Neural cell (in vitro differentiated cells): Measurements from ENCODE around the gene WDR4. TPM values are rescaled to one million over a fixed set of nuclear protein-coding genes. Genes with fewer than 3 reads are reported as not detected.

Experiments used
- H2AFZ ChIP-seq: fragments of 200-600, 300-800 bp; sonication (generic), shearing (Covaris generic); 2 replicates; pipeline ENCODE4 v1.6.0; 2014; ENCODE audit warnings: low read depth, mild to moderate bottlenecking, antibody characterized with exemption, low read length, moderate library complexity
- H3F3A ChIP-seq: fragments of 200-600 bp; shearing (Covaris generic); 2 replicates; pipeline ENCODE4 v1.6.1; 2016; ENCODE audit warnings: mild to moderate bottlenecking, moderate library complexity, mixed read lengths, antibody characterized with exemption, low read length; ENCODE audit not compliant: insufficient read depth, poor library complexity, severe bottlenecking
- H3K27ac ChIP-seq: fragments of 200-600, 300-800 bp; sonication (generic), shearing (Covaris generic); 2 replicates; pipeline ENCODE4 v1.5.1; 2014; ENCODE audit warnings: mild to moderate bottlenecking, low read length, moderate library complexity
- H3K27me3 ChIP-seq: fragments of 300-800, 200-600 bp; sonication (generic), shearing (Covaris generic); 2 replicates; pipeline ENCODE4 v1.6.0; 2014; ENCODE audit warnings: mild to moderate bottlenecking, low read depth, low read length, moderate library complexity; ENCODE audit not compliant: insufficient read depth
- H3K36me3 ChIP-seq: fragments of 300-800, 200-600 bp; sonication (generic), shearing (Covaris generic); 2 replicates; pipeline ENCODE4 v1.5.1; 2014; ENCODE audit warnings: mild to moderate bottlenecking, antibody characterized with exemption, low read length, moderate library complexity; ENCODE audit not compliant: insufficient read depth
- H3K4me2 ChIP-seq: fragments of 300-800, 200-600 bp; sonication (generic), shearing (Covaris generic); 2 replicates; pipeline ENCODE4 v1.6.0; 2014; ENCODE audit warnings: mild to moderate bottlenecking, low read length
- H3K4me3 ChIP-seq: fragments of 300-800, 200-600 bp; sonication (generic), shearing (Covaris generic); 2 replicates; pipeline ENCODE4 v1.5.1; 2014; ENCODE audit warnings: mild to moderate bottlenecking, low read length, moderate library complexity
- H3K79me2 ChIP-seq: fragments of 200-600 bp; shearing (Covaris generic); replicated peaks from 2 replicates; pipeline ENCODE4 v1.6.0; 2014; ENCODE audit warnings: mild to moderate bottlenecking, low read length, moderate library complexity; ENCODE audit not compliant: insufficient read depth
- H3K9ac ChIP-seq: fragments of 300-800, 200-600 bp; sonication (generic), shearing (Covaris generic); 2 replicates; pipeline ENCODE4 v1.6.1; 2016; ENCODE audit warnings: mild to moderate bottlenecking, low read length, mixed read lengths
- H3K9me2 ChIP-seq: fragments of 200-600 bp; shearing (Covaris generic); 2 replicates; pipeline ENCODE4 v1.6.1; 2016; ENCODE audit warnings: mild to moderate bottlenecking, low read length, mixed read lengths; ENCODE audit not compliant: insufficient read depth
- H3K9me3 ChIP-seq: fragments of 200-600, 300-800 bp; sonication (generic), shearing (Covaris generic); 2 replicates; pipeline ENCODE4 v1.6.1; 2016; ENCODE audit warnings: mild to moderate bottlenecking, mixed run types, low read length, moderate library complexity, mixed read lengths
- H4K20me1 ChIP-seq: fragments of 200-600 bp; shearing (Covaris generic); 2 replicates; pipeline ENCODE4 v1.6.1; 2016; ENCODE audit warnings: mild to moderate bottlenecking, mixed run types; ENCODE audit not compliant: insufficient read depth
- EP300 ChIP-seq: fragments of 450-650 bp; conservative IDR thresholded peaks from 2 replicates; pipeline ENCODE4 v1.6.1; 2014; ENCODE audit warnings: antibody characterized with exemption, mild to moderate bottlenecking, moderate library complexity; ENCODE audit not compliant: poor library complexity, severe bottlenecking
- EZH2 ChIP-seq: fragments of 200-600, 300-800 bp; shearing (Covaris generic), sonication (generic); IDR thresholded peaks from 2 replicates; pipeline ENCODE4 v1.6.1; 2014; ENCODE audit warnings: antibody characterized with exemption, low read length, borderline replicate concordance, mild to moderate bottlenecking; ENCODE audit not compliant: insufficient read depth, poor library complexity, severe bottlenecking
- MXI1 ChIP-seq: fragments of 450-650 bp; conservative IDR thresholded peaks from 2 replicates; pipeline ENCODE4 v1.6.1; 2014; ENCODE audit warnings: antibody characterized with exemption, mild to moderate bottlenecking; ENCODE audit not compliant: poor library complexity, severe bottlenecking
- POLR2AphosphoS5 ChIP-seq: IDR thresholded peaks from 2 replicates; pipeline ENCODE4 v1.6.1; 2012
- RAD21 ChIP-seq: fragments of 450-650 bp; conservative IDR thresholded peaks from 2 replicates; pipeline ENCODE4 v1.6.1; 2014; ENCODE audit warnings: antibody characterized with exemption, mild to moderate bottlenecking, moderate library complexity
- SMC3 ChIP-seq: fragments of 450-650 bp; conservative IDR thresholded peaks from 2 replicates; pipeline ENCODE4 v1.6.1; 2014; ENCODE audit warnings: antibody characterized with exemption, mild to moderate bottlenecking, moderate library complexity; ENCODE audit not compliant: poor library complexity
- TAF1 ChIP-seq: IDR thresholded peaks from 2 replicates; pipeline ENCODE4 v1.6.1; 2012; ENCODE audit warnings: low read depth
- polyA plus RNA-seq: library from polyadenylated mRNA; depleted of rRNA; stranded (reverse); fragments of >200 nt; gene quantifications from 2 replicates; pipeline ENCODE4 v1.2.3, GENCODE V29; 2014
- TF ChIP-seq, protein P1 (sequence below): fragments of 450-650 bp; IDR thresholded peaks from 2 replicates; pipeline ENCODE4 v1.5.1; 2014; ENCODE audit warnings: antibody characterized with exemption, mild to moderate bottlenecking, moderate library complexity; ENCODE audit not compliant: poor library complexity, severe bottlenecking
- TF ChIP-seq, protein P2 (sequence below): IDR thresholded peaks from 2 replicates; pipeline ENCODE4 v1.6.1; 2012; ENCODE audit warnings: borderline replicate concordance

The WDR4 gene
- polyA plus RNA-seq, 1 donor from 2014 or later = 9.2 TPM

DNA sequence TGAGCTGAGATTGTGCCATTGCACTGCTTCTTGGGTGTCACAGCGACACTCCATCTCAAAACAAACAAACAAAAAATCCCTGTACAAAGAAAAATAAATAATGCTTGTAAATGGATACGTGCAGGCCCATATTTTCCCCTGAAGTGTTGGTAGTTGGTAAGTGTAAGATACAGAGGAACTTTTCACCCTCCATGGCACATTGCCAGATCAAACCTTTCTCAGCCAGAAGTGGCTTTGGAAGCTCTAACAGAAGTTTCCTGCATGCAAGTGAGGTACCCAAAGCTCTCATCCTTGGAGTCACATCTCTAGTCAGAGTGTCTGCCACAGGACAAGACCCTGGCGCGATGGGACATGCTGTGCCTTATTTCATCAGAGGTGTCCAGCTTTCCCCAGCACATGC lies 21.1 kb upstream of the WDR4 start:
- no peaks in the 10 kb centered on the region for H3K79me2 ChIP-seq
- H3F3A ChIP-seq = no peaks in the 10 kb centered on the region
- H3K4me2 ChIP-seq = no peak overlapping the region
- no peak overlapping the region for H3K27ac ChIP-seq
- H4K20me1 ChIP-seq = no peaks in the 10 kb centered on the region
- H3K36me3 ChIP-seq = no peaks in the 10 kb centered on the region
- no peaks in the 10 kb centered on the region for H3K9me3 ChIP-seq
- TF ChIP-seq TAF1 (no peak), EZH2 (no peak), SMC3 (no peak), EP300 (no peak), POLR2AphosphoS5 (no peak), MXI1 (no peak), RAD21 (no peak)
- TF ChIP-seq, protein P1, sequence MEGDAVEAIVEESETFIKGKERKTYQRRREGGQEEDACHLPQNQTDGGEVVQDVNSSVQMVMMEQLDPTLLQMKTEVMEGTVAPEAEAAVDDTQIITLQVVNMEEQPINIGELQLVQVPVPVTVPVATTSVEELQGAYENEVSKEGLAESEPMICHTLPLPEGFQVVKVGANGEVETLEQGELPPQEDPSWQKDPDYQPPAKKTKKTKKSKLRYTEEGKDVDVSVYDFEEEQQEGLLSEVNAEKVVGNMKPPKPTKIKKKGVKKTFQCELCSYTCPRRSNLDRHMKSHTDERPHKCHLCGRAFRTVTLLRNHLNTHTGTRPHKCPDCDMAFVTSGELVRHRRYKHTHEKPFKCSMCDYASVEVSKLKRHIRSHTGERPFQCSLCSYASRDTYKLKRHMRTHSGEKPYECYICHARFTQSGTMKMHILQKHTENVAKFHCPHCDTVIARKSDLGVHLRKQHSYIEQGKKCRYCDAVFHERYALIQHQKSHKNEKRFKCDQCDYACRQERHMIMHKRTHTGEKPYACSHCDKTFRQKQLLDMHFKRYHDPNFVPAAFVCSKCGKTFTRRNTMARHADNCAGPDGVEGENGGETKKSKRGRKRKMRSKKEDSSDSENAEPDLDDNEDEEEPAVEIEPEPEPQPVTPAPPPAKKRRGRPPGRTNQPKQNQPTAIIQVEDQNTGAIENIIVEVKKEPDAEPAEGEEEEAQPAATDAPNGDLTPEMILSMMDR = no peak
- TF ChIP-seq, protein P2, sequence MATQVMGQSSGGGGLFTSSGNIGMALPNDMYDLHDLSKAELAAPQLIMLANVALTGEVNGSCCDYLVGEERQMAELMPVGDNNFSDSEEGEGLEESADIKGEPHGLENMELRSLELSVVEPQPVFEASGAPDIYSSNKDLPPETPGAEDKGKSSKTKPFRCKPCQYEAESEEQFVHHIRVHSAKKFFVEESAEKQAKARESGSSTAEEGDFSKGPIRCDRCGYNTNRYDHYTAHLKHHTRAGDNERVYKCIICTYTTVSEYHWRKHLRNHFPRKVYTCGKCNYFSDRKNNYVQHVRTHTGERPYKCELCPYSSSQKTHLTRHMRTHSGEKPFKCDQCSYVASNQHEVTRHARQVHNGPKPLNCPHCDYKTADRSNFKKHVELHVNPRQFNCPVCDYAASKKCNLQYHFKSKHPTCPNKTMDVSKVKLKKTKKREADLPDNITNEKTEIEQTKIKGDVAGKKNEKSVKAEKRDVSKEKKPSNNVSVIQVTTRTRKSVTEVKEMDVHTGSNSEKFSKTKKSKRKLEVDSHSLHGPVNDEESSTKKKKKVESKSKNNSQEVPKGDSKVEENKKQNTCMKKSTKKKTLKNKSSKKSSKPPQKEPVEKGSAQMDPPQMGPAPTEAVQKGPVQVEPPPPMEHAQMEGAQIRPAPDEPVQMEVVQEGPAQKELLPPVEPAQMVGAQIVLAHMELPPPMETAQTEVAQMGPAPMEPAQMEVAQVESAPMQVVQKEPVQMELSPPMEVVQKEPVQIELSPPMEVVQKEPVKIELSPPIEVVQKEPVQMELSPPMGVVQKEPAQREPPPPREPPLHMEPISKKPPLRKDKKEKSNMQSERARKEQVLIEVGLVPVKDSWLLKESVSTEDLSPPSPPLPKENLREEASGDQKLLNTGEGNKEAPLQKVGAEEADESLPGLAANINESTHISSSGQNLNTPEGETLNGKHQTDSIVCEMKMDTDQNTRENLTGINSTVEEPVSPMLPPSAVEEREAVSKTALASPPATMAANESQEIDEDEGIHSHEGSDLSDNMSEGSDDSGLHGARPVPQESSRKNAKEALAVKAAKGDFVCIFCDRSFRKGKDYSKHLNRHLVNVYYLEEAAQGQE = no peak
- H3K4me3 ChIP-seq = no peak overlapping the region
- no peaks in the 10 kb centered on the region for H3K27me3 ChIP-seq
- no peaks in the 10 kb centered on the region for H3K9me2 ChIP-seq
- no peak overlapping the region for H3K9ac ChIP-seq
- no peak overlapping the region for H2AFZ ChIP-seq

DNA sequence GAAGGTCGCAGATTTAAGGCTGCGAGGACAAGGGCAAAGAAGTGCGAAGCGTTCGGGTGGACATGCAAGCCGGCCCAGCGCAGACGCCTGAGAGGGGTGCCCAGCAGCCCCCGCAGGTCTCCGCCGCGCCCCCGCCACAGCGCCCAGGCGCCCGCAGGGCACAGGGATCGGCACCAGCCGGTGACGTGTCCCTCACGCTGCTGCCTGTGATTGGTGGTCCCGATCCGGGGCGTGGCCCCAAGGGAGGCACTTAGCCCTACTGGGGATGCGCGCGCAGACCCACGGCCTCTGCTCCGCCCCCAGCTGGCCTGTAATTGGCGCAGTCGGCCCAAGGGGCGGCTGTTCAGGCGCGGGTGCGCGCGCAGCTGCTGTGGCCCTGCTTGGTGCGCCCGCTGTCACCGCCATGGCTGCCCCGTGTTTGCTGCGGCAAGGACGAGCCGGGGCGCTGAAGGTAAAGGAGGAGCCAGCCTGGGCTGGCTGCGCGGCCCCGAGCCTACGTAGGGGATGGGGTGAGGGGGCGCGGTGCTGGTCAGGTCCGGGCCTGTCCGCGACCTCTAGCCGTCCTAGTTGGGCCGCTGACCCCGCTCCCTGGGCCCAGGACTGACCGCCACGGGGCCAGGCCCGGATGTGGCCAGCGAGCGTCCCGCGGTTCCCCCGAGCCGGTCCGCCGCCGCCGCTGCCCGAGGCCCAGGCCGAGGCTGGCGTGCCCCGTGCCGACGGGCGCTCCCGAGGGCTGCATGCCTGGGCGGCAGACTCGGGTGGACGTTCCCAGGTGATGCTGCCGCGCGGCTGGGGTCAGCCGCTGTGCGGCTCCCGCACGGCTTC lies 13.8 kb upstream of the WDR4 start, which contains the start of gene NDUFV3:
NDUFV3 (plus strand) TSS at position 379 of the 825 bp plus-strand sequence; CDS start at position 404, 25 bp downstream.
- H3K9me2 ChIP-seq = no peaks in the 10 kb centered on the region
- no peaks in the 10 kb centered on the region for H3K9me3 ChIP-seq
- H3K4me3 ChIP-seq = peak within 1 kb of the TSS; percentile 91
- H3K27me3 ChIP-seq = no peaks in the 10 kb centered on the region
- H3K27ac ChIP-seq = peak within 1 kb of the TSS; percentile 95
- TF ChIP-seq, protein P1 = no peak
- no peak for TF ChIP-seq EZH2
- TF ChIP-seq EP300 = peak; percentile 16
- no peak for TF ChIP-seq RAD21
- peak; percentile 96 for TF ChIP-seq POLR2AphosphoS5
- peak; percentile 87 for TF ChIP-seq MXI1
- TF ChIP-seq, protein P2 = peak; percentile 91
- no peak for TF ChIP-seq SMC3
- TF ChIP-seq TAF1 = peak; percentile 95
- H3K4me2 ChIP-seq = peak within 1 kb of the TSS; percentile 80
- H3K79me2 ChIP-seq = peaks cover 4% of the 10 kb centered on the region
- peak within 1 kb of the TSS; percentile 91 for H3K9ac ChIP-seq
- H3F3A ChIP-seq = no peaks in the 10 kb centered on the region
- H2AFZ ChIP-seq = peak within 1 kb of the TSS; percentile 96
- H3K36me3 ChIP-seq = no peaks in the 10 kb centered on the region
- no peaks in the 10 kb centered on the region for H4K20me1 ChIP-seq
